Activated CD8-positive, alpha-beta memory T cell treated with anti-CD3 and anti-CD28 coated beads, Interleukin-2, amount 50 U/mL, for 24 hours (primary cell): Measurements from ENCODE around the gene FCER1G.

Experiments used
- DNase-seq: peaks from one replicate; pipeline ENCODE4 v3.0.0-alpha.2; 2020; ENCODE audit errors: extremely low read depth

The FCER1G gene

GRCh38 chr1:161188381-161188780, 26.7 kb upstream of the FCER1G start:
- DNase-seq: no peak

- DNase-seq: no peak
Measured at GRCh38 chr1:161189036-161189435, 26.1 kb upstream of the FCER1G start.

GRCh38 chr1:161190962-161191521, 24.1 kb upstream of the FCER1G start:
- DNase-seq: no peak

- no peak for DNase-seq
Measured at GRCh38 chr1:161191971-161192370, 23.1 kb upstream of the FCER1G start.

- DNase-seq: peak; percentile 44
Measured at GRCh38 chr1:161192476-161193465, 22.3 kb upstream of the FCER1G start.

- DNase-seq: no peak
Measured at GRCh38 chr1:161193561-161194235, 21.4 kb upstream of the FCER1G start.

GRCh38 chr1:161195171-161195570, 19.9 kb upstream of the FCER1G start:
- no peak for DNase-seq

- no peak for DNase-seq
Measured at GRCh38 chr1:161196111-161196510, 19.0 kb upstream of the FCER1G start.

GRCh38 chr1:161196521-161197451, 18.3 kb upstream of the FCER1G start:
- DNase-seq: no peak

- no peak for DNase-seq
Measured at GRCh38 chr1:161197560-161198193, 17.4 kb upstream of the FCER1G start.

- DNase-seq: no peak
Measured at GRCh38 chr1:161198194-161198896, 16.8 kb upstream of the FCER1G start.

- no peak for DNase-seq
Measured at GRCh38 chr1:161198897-161199431, 16.1 kb upstream of the FCER1G start, which contains the start of gene ADAMTS4. ADAMTS4 (minus strand) TSS chr1:161199054; CDS start chr1:161198627, 427 bp downstream.

GRCh38 chr1:161199506-161200139, 15.5 kb upstream of the FCER1G start:
- no peak for DNase-seq

- DNase-seq: no peak
Measured at GRCh38 chr1:161200421-161200991, 14.6 kb upstream of the FCER1G start.

- no peak for DNase-seq
Measured at GRCh38 chr1:161200992-161201835, 13.9 kb upstream of the FCER1G start.

GRCh38 chr1:161201836-161202712, 13.0 kb upstream of the FCER1G start, which contains the start of gene NDUFS2:
NDUFS2 (plus strand) TSS chr1:161202367; CDS start chr1:161202386, 19 bp downstream.
- peak; percentile 94 for DNase-seq
